PFSK-1 (cell line): ENCODE measurements around the gene PET100.

Source experiments
- POLR2AphosphoS5 ChIP-seq: IDR thresholded peaks from 2 replicates; pipeline ENCODE4 v1.6.1; 2012; ENCODE audit warnings: low read depth, mild to moderate bottlenecking, control low read depth, low read length, moderate library complexity
- TF ChIP-seq, protein P1 (sequence below), 2 experiments: IDR thresholded peaks; 2 replicates each; pipeline versions ENCODE4 v1.6.1 to v1.8.0; 2011 to 2012; ENCODE audit warnings: low read depth in 2 of 2, low read length in 2 of 2, control low read depth in 1 of 2, inconsistent platforms in 1 of 2, mild to moderate bottlenecking in 1 of 2, moderate library complexity in 1 of 2; ENCODE audit not compliant: insufficient read depth in 1 of 2

DNA sequence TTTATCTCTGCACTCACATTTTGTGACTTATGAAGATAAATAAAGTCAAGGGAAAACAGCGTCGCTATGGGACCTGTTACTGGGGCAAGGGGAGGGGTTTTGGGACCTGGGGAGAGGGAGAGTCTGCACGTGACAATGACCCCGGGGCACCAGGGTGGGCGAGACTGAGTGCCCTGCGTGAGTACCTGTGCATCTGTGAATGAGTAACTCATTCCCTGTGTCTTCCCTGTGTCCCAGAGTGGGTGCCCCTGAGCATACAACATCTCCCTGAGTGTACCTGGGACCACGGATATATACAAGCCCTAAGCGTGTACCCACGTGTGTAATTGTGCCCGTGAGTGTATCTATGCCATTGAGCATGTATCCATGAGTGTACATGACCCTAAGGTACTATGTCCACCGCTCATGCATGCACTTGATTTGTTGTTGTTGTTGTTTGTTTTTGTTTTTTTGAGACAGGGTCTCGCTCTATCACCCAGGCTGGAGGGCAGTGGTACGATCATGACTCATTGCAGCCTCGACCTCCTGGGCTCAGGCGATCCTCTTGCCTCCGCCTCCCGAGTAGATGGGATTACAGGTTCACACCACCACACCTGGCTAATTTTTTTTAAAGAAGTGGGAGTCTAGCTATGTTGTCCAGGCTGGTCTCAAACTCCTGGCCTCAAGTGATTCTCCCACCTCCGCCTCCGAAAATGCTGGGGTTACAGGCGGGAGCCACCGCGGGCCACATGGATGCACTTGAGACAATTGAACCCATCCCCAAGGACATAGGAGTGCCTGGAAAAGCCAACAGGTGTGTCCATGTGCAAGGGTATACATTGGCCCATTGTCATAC lies 50.4 kb downstream of the PET100 start:
- TF ChIP-seq POLR2AphosphoS5: no peak
- TF ChIP-seq, protein P1, sequence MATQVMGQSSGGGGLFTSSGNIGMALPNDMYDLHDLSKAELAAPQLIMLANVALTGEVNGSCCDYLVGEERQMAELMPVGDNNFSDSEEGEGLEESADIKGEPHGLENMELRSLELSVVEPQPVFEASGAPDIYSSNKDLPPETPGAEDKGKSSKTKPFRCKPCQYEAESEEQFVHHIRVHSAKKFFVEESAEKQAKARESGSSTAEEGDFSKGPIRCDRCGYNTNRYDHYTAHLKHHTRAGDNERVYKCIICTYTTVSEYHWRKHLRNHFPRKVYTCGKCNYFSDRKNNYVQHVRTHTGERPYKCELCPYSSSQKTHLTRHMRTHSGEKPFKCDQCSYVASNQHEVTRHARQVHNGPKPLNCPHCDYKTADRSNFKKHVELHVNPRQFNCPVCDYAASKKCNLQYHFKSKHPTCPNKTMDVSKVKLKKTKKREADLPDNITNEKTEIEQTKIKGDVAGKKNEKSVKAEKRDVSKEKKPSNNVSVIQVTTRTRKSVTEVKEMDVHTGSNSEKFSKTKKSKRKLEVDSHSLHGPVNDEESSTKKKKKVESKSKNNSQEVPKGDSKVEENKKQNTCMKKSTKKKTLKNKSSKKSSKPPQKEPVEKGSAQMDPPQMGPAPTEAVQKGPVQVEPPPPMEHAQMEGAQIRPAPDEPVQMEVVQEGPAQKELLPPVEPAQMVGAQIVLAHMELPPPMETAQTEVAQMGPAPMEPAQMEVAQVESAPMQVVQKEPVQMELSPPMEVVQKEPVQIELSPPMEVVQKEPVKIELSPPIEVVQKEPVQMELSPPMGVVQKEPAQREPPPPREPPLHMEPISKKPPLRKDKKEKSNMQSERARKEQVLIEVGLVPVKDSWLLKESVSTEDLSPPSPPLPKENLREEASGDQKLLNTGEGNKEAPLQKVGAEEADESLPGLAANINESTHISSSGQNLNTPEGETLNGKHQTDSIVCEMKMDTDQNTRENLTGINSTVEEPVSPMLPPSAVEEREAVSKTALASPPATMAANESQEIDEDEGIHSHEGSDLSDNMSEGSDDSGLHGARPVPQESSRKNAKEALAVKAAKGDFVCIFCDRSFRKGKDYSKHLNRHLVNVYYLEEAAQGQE (IDR thresholded peaks at IDR 0.05; ENCODE audit: insufficient read depth in 1 of 2, low read depth in 2 of 2, low read length in 2 of 2): no peak
